GM23338 (cell line): Measurements from ENCODE around the gene DCTN1. TPM values are rescaled to one million over a fixed set of nuclear protein-coding genes. Genes with fewer than 3 reads are reported as not detected.

Experiments used
- ATAC-seq: fragments of 200-7000 bp; cut with Tn5 transposase; 3 replicates; pipeline ENCODE4 v1.9.1; 2020
- DNase-seq: peaks from one replicate; pipeline ENCODE4 v3.0.0-alpha.2; 2015; ENCODE audit warnings: low spot score
- H2AFZ ChIP-seq: fragments of 200-600 bp; sonication (generic); 2 replicates; pipeline ENCODE4 v1.8.0; 2016; ENCODE audit warnings: antibody characterized with exemption, mild to moderate bottlenecking, moderate library complexity
- H3F3A ChIP-seq: fragments of 200-600 bp; sonication (generic); replicated peaks from 2 replicates; pipeline ENCODE4 v1.8.0; 2017; ENCODE audit warnings: antibody characterized with exemption, mixed run types, low read depth
- H3K27ac ChIP-seq: fragments of 200-600 bp; sonication (generic); 2 replicates; pipeline ENCODE4 v1.6.1; 2016; ENCODE audit warnings: low read depth
- H3K27me3 ChIP-seq: fragments of 200-600 bp; sonication (generic); 2 replicates; pipeline ENCODE4 v1.8.0; 2016; ENCODE audit warnings: mild to moderate bottlenecking, mixed run types, moderate library complexity; ENCODE audit not compliant: insufficient read depth
- H3K36me3 ChIP-seq: fragments of 200-600 bp; sonication (generic); 2 replicates; pipeline ENCODE4 v1.8.0; 2016; ENCODE audit warnings: mild to moderate bottlenecking; ENCODE audit not compliant: insufficient read depth
- H3K4me1 ChIP-seq: fragments of 200-600 bp; sonication (generic); 2 replicates; pipeline ENCODE4 v1.8.0; 2016; ENCODE audit warnings: mild to moderate bottlenecking, moderate library complexity; ENCODE audit not compliant: insufficient read depth
- H3K4me2 ChIP-seq: fragments of 200-600 bp; sonication (generic); 2 replicates; pipeline ENCODE4 v1.7.1; 2017; ENCODE audit warnings: mixed run types
- H3K4me3 ChIP-seq: fragments of 200-600 bp; sonication (generic); 2 replicates; pipeline ENCODE4 v1.6.1; 2016; ENCODE audit warnings: mixed run types
- H3K79me2 ChIP-seq: fragments of 200-600 bp; sonication (generic); replicated peaks from 2 replicates; pipeline ENCODE4 v1.8.0; 2017; ENCODE audit warnings: mild to moderate bottlenecking; ENCODE audit not compliant: insufficient read depth
- H3K9me2 ChIP-seq: fragments of 200-600 bp; sonication (generic); 2 replicates; pipeline ENCODE4 v1.8.0; 2017; ENCODE audit not compliant: insufficient read depth
- H4K20me1 ChIP-seq: fragments of 200-600 bp; sonication (generic); replicated peaks from 2 replicates; pipeline ENCODE4 v1.8.0; 2017; ENCODE audit warnings: mild to moderate bottlenecking; ENCODE audit not compliant: insufficient read depth
- H3K27ac Mint-ChIP-seq: 2 replicates; pipeline ENCODE4 v1.8.0; 2020; ENCODE audit warnings: inconsistent platforms, mild to moderate bottlenecking, moderate library complexity, mixed read lengths
- H3K27me3 Mint-ChIP-seq: 3 replicates; pipeline ENCODE4 v1.8.0; 2022; ENCODE audit warnings: low read depth, mild to moderate bottlenecking, moderate library complexity, mixed read lengths, inconsistent platforms; ENCODE audit not compliant: insufficient read depth, poor library complexity
- H3K36me3 Mint-ChIP-seq: 3 replicates; pipeline ENCODE4 v1.8.0; 2021; ENCODE audit warnings: low read depth, mild to moderate bottlenecking, inconsistent platforms, moderate library complexity, mixed read lengths
- H3K4me1 Mint-ChIP-seq: 3 replicates; pipeline ENCODE4 v1.8.0; 2020; ENCODE audit warnings: mild to moderate bottlenecking, inconsistent platforms, mixed read lengths
- H3K4me3 Mint-ChIP-seq: 3 replicates; pipeline ENCODE4 v1.8.0; 2021; ENCODE audit warnings: moderate library complexity, mild to moderate bottlenecking, inconsistent platforms, mixed read lengths
- H3K9me3 Mint-ChIP-seq: 3 replicates; pipeline ENCODE4 v1.8.0; 2020; ENCODE audit warnings: moderate library complexity, mild to moderate bottlenecking, inconsistent platforms, mixed read lengths
- CREB1 ChIP-seq: fragments of 250-450 bp; sonication (Bioruptor Pico); IDR thresholded peaks from 2 replicates; pipeline ENCODE4 v1.5.0; 2020; ENCODE audit warnings: low read depth, mild to moderate bottlenecking, moderate library complexity
- JUNB ChIP-seq: IDR thresholded peaks from one replicate; pipeline ENCODE4 v1.6.1; 2016; ENCODE audit warnings: antibody characterized with exemption; ENCODE audit not compliant: unreplicated experiment
- NANOG ChIP-seq: IDR thresholded peaks from 2 replicates; pipeline ENCODE4 v1.6.1; 2016; ENCODE audit warnings: antibody characterized with exemption, borderline replicate concordance
- POLR2AphosphoS5 ChIP-seq: IDR thresholded peaks from 2 replicates; pipeline ENCODE4 v1.6.1; 2016; ENCODE audit warnings: antibody characterized with exemption, low read depth
- ZNF331 ChIP-seq: fragments of 250-450 bp; sonication (Bioruptor Pico); IDR thresholded peaks from 2 replicates; pipeline ENCODE4 v1.5.0; 2020; ENCODE audit warnings: low read depth, mild to moderate bottlenecking, moderate library complexity
- long read RNA-seq: library from polyadenylated mRNA; unstranded; transcript quantifications from one replicate; pipeline ENCODE4 v2.0.0, GENCODE V29; 2020; ENCODE audit not compliant: unreplicated experiment
- polyA plus RNA-seq: library from polyadenylated mRNA; unstranded; fragments of >200 nt; fragmentation: Nextera tagmentation; extraction: Ambion mirVana; gene quantifications from 2 replicates; pipeline ENCODE4 v1.2.1, GENCODE V29; 2016
- total RNA-seq: library from RNA; depleted of rRNA; stranded (reverse); fragments of >200 nt; shearing (Covaris generic); gene quantifications from 2 replicates; pipeline ENCODE4 v1.2.3, GENCODE V29; 2014; rRNA removed
- TF ChIP-seq, protein P1 (sequence below), 2 experiments: fragments of 200-600 bp in 1 of 2; sonication (generic) in 1 of 2; conservative IDR thresholded peaks; 2 replicates each; pipeline versions ENCODE4 v1.5.1 to v1.6.1; 2016 to 2017; ENCODE audit warnings: antibody characterized with exemption in 2 of 2, low read depth in 2 of 2, mild to moderate bottlenecking in 2 of 2, moderate library complexity in 1 of 2
- TF ChIP-seq, protein P2 (sequence below): IDR thresholded peaks from one replicate; pipeline ENCODE4 v1.6.1; 2018; ENCODE audit warnings: antibody characterized with exemption; ENCODE audit not compliant: unreplicated experiment
- TF ChIP-seq, protein P3 (sequence below): fragments of 250-450 bp; sonication (Bioruptor Pico); IDR thresholded peaks from 2 replicates; pipeline ENCODE4 v1.5.0; 2020; ENCODE audit warnings: mild to moderate bottlenecking, moderate library complexity
- TF ChIP-seq, protein P4 (sequence below): IDR thresholded peaks from 2 replicates; pipeline ENCODE4 v1.6.1; 2016; ENCODE audit warnings: antibody characterized with exemption

DCTN1 gene
- total RNA-seq (131 and 145 TPM in 2 replicates), polyA plus RNA-seq (108 and 126 TPM in 2 replicates)
- long read RNA-seq, full-length matches to known transcripts = 16 of 41 reads
- long read RNA-seq, partial matches to known transcripts = 24 of 41 reads
- long read RNA-seq, other reads (novel, unspliced or antisense) = 1 of 41 reads

DNA sequence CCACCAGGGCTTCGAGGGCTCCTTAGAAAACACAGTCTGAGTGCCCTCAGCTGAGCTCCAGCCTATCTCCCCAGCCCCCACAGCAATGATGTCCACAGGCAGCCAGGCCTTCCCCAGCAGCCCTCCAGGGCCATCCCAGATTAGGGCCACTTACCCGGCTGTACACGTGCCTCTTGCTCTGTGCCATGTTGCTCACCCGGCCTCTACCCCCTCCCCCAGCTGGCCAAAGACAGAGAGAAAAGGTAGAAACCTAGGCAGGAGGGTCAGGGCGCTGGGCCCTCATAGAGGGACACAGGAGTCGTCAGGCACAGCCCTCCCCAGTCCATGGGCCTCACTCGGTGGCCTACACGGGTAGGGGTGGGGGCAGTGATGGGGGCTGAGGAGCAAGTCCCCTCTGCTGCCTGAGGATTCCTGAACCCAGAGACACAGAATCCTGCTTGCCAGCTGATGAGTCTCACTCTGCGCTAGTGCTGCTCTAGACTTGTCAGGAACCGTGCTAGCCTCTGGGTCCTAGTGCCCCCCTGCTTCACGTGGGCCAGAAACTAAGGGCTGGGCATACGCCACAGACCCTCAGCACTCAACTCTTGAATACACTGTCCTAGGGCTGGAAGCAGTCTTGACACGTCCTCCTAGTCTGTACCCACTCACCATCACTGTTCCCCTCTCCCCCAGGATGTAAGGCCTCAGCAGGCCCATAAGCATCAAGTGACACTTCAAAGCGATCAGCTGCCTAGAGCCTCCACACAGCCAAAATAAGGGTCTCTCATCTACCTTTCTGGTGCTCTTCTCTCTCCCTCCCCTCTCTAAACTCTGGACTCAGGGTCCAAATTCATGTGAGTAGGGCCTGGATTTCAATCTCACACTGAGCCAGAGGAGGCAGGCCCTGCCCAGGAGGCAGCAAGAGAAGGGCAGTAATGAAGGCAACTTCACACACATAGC is at the start of gene DCTN1:
Gene DCTN1, minus strand, starts transcription at position 461 of the 939 bp plus-strand sequence. Its CDS starts 274 bp downstream, at position 187.
- H2AFZ ChIP-seq = no peak within 1 kb of the TSS
- H3K4me1 ChIP-seq = peaks cover 20% of the 10 kb centered on the region
- H3K36me3 ChIP-seq = peaks cover 3% of the 10 kb centered on the region
- H3K27me3 ChIP-seq = no peaks in the 10 kb centered on the region
- H3F3A ChIP-seq = no peaks in the 10 kb centered on the region
- H3K4me3 ChIP-seq = peak within 1 kb of the TSS; percentile 49; the same call in 1 of the 2 replicates
- H3K27ac ChIP-seq = no peak within 1 kb of the TSS
- Mint-ChIP-seq H3K36me3 (peaks cover 11% of the 10 kb centered on the region), H3K4me3 (peak within 1 kb of the TSS; percentile 24), H3K9me3 (no peaks in the 10 kb centered on the region), H3K27ac (peak within 1 kb of the TSS; percentile 40; the same call in 1 of the 2 replicates), H3K27me3 (peaks cover 5% of the 10 kb centered on the region), H3K4me1 (peaks cover 20% of the 10 kb centered on the region)
- H3K4me2 ChIP-seq = peak within 1 kb of the TSS; percentile 74
- H3K79me2 ChIP-seq = peaks cover 70% of the 10 kb centered on the region
- no peak for TF ChIP-seq POLR2AphosphoS5
- no peak for TF ChIP-seq JUNB
- TF ChIP-seq ZNF331 (CRISPR knock-in tag) = no peak
- no peak for TF ChIP-seq NANOG
- TF ChIP-seq, protein P1, sequence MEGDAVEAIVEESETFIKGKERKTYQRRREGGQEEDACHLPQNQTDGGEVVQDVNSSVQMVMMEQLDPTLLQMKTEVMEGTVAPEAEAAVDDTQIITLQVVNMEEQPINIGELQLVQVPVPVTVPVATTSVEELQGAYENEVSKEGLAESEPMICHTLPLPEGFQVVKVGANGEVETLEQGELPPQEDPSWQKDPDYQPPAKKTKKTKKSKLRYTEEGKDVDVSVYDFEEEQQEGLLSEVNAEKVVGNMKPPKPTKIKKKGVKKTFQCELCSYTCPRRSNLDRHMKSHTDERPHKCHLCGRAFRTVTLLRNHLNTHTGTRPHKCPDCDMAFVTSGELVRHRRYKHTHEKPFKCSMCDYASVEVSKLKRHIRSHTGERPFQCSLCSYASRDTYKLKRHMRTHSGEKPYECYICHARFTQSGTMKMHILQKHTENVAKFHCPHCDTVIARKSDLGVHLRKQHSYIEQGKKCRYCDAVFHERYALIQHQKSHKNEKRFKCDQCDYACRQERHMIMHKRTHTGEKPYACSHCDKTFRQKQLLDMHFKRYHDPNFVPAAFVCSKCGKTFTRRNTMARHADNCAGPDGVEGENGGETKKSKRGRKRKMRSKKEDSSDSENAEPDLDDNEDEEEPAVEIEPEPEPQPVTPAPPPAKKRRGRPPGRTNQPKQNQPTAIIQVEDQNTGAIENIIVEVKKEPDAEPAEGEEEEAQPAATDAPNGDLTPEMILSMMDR (conservative IDR thresholded peaks at IDR 0.05; ENCODE audit: low read depth in 2 of 2) = 0 out of 4 replicates have a peak, but pooled peaks of 1 of the 2 experiments have one; percentile 4
- TF ChIP-seq, protein P2, sequence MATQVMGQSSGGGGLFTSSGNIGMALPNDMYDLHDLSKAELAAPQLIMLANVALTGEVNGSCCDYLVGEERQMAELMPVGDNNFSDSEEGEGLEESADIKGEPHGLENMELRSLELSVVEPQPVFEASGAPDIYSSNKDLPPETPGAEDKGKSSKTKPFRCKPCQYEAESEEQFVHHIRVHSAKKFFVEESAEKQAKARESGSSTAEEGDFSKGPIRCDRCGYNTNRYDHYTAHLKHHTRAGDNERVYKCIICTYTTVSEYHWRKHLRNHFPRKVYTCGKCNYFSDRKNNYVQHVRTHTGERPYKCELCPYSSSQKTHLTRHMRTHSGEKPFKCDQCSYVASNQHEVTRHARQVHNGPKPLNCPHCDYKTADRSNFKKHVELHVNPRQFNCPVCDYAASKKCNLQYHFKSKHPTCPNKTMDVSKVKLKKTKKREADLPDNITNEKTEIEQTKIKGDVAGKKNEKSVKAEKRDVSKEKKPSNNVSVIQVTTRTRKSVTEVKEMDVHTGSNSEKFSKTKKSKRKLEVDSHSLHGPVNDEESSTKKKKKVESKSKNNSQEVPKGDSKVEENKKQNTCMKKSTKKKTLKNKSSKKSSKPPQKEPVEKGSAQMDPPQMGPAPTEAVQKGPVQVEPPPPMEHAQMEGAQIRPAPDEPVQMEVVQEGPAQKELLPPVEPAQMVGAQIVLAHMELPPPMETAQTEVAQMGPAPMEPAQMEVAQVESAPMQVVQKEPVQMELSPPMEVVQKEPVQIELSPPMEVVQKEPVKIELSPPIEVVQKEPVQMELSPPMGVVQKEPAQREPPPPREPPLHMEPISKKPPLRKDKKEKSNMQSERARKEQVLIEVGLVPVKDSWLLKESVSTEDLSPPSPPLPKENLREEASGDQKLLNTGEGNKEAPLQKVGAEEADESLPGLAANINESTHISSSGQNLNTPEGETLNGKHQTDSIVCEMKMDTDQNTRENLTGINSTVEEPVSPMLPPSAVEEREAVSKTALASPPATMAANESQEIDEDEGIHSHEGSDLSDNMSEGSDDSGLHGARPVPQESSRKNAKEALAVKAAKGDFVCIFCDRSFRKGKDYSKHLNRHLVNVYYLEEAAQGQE = no peak
- TF ChIP-seq, protein P3, sequence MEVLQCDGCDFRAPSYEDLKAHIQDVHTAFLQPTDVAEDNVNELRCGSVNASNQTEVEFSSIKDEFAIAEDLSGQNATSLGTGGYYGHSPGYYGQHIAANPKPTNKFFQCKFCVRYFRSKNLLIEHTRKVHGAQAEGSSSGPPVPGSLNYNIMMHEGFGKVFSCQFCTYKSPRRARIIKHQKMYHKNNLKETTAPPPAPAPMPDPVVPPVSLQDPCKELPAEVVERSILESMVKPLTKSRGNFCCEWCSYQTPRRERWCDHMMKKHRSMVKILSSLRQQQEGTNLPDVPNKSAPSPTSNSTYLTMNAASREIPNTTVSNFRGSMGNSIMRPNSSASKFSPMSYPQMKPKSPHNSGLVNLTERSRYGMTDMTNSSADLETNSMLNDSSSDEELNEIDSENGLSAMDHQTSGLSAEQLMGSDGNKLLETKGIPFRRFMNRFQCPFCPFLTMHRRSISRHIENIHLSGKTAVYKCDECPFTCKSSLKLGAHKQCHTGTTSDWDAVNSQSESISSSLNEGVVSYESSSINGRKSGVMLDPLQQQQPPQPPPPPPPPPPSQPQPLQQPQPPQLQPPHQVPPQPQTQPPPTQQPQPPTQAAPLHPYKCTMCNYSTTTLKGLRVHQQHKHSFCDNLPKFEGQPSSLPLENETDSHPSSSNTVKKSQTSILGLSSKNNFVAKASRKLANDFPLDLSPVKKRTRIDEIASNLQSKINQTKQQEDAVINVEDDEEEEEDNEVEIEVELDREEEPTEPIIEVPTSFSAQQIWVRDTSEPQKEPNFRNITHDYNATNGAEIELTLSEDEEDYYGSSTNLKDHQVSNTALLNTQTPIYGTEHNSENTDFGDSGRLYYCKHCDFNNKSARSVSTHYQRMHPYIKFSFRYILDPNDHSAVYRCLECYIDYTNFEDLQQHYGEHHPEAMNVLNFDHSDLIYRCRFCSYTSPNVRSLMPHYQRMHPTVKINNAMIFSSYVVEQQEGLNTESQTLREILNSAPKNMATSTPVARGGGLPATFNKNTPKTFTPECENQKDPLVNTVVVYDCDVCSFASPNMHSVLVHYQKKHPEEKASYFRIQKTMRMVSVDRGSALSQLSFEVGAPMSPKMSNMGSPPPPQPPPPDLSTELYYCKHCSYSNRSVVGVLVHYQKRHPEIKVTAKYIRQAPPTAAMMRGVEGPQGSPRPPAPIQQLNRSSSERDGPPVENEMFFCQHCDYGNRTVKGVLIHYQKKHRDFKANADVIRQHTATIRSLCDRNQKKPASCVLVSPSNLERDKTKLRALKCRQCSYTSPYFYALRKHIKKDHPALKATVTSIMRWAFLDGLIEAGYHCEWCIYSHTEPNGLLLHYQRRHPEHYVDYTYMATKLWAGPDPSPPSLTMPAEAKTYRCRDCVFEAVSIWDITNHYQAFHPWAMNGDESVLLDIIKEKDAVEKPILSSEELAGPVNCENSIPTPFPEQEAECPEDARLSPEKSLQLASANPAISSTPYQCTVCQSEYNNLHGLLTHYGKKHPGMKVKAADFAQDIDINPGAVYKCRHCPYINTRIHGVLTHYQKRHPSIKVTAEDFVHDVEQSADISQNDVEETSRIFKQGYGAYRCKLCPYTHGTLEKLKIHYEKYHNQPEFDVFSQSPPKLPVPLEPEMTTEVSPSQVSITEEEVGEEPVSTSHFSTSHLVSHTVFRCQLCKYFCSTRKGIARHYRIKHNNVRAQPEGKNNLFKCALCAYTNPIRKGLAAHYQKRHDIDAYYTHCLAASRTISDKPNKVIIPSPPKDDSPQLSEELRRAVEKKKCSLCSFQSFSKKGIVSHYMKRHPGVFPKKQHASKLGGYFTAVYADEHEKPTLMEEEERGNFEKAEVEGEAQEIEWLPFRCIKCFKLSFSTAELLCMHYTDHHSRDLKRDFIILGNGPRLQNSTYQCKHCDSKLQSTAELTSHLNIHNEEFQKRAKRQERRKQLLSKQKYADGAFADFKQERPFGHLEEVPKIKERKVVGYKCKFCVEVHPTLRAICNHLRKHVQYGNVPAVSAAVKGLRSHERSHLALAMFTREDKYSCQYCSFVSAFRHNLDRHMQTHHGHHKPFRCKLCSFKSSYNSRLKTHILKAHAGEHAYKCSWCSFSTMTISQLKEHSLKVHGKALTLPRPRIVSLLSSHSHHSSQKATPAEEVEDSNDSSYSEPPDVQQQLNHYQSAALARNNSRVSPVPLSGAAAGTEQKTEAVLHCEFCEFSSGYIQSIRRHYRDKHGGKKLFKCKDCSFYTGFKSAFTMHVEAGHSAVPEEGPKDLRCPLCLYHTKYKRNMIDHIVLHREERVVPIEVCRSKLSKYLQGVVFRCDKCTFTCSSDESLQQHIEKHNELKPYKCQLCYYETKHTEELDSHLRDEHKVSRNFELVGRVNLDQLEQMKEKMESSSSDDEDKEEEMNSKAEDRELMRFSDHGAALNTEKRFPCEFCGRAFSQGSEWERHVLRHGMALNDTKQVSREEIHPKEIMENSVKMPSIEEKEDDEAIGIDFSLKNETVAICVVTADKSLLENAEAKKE (CRISPR knock-in tag) = no peak
- TF ChIP-seq CREB1 (CRISPR knock-in tag) = 0 out of 2 replicates have a peak, but pooled peaks have one; percentile 18
- TF ChIP-seq, protein P4, sequence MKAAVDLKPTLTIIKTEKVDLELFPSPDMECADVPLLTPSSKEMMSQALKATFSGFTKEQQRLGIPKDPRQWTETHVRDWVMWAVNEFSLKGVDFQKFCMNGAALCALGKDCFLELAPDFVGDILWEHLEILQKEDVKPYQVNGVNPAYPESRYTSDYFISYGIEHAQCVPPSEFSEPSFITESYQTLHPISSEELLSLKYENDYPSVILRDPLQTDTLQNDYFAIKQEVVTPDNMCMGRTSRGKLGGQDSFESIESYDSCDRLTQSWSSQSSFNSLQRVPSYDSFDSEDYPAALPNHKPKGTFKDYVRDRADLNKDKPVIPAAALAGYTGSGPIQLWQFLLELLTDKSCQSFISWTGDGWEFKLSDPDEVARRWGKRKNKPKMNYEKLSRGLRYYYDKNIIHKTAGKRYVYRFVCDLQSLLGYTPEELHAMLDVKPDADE = no peak
- H4K20me1 ChIP-seq = peaks cover 61% of the 10 kb centered on the region
- no peaks in the 10 kb centered on the region for H3K9me2 ChIP-seq
- ATAC-seq (peak; percentile 95), DNase-seq (peak; percentile 71)
